ENCODE measurements around the gene RIPK1.
"Not testable (repeated sequence)": the region's sequence is repeated elsewhere in the genome, so short reads cannot be mapped to it uniquely, and the experiment has no call there.

RIPK1 gene

DNA sequence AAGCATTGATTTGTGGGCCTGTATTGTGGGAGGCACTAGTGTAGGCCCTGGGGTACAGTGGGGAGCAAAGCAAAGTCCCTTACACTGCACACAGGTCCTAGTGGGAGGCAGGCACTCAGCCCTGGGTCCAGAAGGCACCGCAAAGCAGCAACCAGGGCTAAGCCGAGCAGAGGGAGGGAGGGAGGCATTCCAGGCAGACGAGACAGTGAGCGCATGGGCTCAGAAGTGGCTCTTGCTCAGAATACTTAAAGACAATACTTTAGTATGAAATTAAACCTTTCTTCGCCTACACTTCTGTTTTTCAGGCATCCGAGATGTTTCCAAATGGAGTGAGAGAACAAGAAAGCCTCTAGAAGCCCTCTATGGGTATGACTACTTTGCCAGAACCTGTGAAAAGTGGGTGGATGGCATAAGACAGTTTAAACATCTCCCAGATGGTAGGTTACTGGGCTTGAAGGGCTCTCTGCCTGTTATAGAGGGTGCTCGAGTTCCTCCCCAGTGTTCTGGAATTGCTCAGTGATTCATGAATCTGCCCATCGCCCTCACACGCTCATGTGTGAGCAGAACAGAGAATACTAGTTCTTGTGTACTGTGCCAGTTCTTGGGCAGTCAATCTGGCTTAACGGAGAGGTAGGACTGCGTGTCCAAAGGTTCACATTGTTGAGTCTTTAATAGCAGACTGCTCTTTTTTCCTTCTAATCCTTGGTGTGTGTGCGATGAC is 68.9 kb downstream of the RIPK1 start:
- DNase-seq, result no peak

DNA sequence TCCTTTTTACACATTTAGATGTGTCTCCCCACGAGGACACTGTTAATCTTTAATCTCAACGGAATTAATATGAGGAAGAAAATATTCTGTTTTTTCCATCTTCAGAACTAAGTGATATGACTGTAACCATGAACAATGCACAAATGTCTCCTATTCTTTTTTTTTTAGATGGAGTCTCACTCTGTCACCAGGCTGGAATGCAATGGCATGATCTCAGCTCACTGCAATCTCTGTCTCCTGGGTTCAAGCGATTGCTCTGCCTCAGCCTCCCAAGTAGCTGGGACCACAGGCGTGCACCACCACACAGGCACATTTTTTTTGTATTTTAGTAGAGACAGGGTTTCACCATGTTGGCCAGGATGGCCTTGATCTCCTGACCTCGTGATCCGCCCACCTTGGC is 69.6 kb downstream of the RIPK1 start:
- not testable (repeated sequence) for DNase-seq

DNA sequence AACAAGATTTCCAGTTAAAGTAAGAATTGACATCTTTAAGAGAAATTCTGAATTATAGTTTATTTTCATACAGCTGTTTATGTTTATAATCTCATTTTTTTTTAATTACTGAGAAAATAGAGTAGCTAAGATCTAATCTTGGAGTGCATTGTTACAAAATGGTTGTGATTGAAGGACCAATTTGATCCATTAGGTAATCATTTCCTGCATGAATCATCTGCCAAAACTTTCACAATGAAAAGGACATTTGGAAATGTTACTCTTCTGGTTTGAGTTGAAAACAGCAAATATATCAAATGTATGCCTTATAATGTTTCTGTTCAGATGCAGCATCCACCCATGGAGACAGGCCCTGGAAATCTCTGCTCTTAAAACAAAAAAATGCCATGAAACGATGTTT is 70.0 kb downstream of the RIPK1 start:
- no peak for DNase-seq

DNA sequence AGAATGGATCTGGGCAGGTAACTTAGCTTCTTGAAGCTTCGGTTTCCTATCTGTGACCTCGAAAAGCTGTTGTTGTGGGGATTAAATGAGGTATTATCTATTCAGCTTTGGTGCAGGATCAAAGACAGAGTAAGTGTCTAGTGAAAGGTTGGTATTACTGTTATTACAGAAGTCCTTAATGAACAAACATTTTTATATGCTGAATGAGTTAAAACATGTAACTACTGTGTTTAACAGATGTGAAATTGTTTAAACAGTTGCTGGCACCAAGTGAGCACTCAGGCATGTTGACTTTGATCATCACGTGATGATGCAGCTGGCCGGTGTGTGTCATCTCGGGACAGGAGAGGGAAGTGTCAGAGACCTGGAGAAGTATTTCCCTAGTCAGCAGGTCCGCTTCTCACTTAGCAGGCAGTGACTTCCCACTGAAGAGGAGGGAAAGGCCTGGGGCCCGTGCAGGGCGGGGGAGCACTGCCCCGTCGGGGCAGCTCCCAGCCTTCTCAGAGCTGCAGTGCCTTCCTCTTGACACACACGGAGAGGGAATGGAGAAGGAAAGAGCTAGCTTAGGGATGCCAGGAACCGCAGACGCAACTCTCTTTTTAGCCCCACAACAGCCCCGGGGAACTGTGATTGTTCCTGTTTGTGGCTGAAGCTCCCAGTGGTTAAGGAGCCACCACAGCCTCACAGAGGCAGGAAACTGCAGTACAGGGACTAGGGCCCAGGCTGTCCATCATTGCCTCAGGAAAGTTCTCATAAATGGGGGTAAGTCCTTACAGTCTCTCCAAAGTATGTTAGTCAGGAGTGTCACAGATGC is 71.0 kb downstream of the RIPK1 start:
- DNase-seq, result no peak

DNA sequence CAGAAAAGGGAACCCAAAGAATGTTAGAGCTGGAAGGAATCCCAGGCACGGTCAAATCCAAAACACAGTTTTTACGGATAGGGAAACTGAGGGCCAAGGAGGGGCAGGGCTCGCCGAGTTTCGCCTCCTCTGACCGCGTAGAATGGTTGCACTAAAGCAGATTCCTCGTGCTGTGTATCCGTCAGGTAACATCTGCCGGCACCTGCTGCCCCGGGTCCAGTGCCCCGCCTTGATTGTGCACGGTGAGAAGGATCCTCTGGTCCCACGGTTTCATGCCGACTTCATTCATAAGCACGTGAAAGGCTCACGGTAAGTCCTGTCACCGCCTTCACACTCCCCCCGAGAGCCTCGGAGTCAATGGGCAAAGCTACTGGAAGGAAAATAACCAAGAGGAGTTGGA is 71.9 kb downstream of the RIPK1 start:
- DNase-seq, result no peak

DNA sequence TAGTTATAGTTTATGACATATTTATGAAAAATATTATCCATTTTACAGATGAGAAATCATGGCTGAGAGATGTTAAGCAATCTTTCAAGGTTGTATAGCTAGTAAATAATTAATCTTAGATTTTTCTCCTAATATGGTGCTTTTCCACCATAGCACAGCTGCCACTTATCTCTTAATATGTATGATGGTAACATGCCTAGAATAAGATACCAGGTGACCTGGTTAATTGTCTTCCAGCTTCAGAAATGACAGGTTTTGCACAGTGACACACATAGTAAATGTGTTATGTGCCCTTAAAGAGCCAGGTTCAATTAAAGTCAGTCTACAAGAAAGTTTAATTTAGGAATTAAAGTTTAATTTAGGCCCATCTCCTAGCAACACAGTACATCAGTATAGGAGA is 74.2 kb downstream of the RIPK1 start:
- no peak for DNase-seq

DNA sequence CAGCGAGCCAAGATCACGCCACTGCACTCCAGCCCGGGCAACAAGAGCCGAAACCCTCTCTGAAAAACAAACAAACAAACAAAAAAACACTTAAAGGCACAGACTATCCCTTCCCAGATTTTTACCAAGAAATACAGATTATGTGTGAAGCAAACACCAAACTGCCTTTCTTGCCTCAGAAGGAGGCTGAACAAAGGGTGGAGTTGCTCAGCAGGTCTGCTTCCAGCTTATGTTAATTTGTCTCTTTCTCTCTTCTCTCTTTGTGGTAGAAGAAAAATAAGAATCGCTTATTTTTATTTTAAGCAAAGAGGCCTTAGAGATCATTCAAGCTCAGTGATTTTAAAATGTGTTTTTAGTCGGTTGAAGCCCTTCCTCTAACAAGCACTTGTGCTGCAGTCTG is 74.9 kb downstream of the RIPK1 start:
- no peak for DNase-seq

DNA sequence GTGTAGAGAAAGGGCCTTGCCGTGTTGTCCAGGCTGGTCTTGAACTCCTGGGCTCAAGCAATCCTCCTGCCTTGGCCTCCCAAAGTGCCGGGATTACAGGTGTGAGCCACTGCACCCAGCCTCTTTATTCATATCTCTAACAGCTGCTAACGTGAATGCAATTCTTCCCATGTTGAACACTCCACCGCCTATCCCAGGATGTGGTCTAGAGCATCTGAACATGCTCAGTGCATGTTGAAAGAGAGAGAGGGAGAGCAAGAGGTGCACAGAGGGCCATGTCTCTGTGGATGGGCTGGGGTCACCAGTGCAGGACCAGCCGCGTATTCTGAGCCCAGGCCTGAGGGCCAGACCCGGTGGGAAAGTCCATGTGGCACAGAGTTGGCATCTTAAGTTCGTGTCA is 76.3 kb downstream of the RIPK1 start:
- DNase-seq, result no peak

DNA sequence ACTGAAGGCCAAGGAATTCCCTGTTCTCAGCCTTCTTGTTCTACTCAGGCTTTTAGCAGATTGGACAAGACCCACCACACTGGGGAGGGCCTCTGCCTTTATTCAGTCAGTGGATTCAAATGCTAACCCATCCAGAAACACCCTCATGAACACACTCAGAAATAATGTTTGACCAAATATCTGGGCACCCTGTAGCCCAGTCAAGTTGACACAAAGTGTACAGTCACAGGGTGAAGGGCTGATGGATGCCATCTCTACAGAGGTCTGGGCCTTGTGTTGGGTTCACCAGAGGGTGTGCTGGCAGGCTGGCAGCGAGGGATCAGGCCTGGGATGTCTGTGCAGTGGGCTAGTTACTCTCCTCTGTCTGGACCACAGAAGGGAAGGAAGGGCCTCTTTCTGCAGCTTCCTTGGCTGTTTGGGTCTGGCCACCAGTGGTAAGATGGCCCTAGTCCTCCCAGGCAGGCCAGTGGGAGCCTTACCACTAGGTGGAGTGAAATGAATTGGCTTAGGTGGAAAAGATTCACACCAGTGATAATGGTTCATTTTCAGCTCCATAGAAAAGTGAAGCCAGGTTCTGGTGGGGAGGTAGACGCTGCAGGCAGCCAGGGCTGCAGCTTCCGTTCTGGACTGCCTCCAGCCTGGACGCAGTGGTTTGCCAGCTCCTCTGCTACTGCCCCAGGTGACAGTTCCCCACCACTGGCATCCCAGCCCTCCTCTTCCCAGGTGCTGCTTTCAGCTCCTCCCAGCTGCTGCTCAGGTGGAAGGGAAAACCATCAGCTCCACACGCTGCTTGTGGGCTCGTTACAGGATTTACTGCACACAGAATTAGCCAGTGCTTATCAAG is 79.8 kb downstream of the RIPK1 start:
- DNase-seq, result no peak

DNA sequence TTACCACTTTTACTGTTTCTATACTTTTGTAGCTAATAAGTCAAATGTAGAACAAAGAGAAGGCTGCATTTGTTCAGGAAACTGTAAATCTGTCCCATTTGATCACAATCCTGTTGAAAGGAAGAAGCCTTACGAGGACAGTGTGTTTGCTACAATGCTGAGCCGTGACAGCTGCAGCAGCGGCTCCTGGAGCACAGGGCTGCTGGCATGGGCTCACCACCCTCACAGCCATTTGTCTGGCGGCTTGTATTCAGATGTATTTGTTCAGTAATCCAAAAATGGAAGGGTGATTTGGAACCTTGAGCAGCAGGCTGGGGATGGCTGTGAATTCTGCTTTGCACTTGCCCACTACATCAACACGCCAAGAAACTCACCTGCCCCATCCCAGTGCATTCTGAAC is 83.4 kb downstream of the RIPK1 start:
- no peak for DNase-seq

DNA sequence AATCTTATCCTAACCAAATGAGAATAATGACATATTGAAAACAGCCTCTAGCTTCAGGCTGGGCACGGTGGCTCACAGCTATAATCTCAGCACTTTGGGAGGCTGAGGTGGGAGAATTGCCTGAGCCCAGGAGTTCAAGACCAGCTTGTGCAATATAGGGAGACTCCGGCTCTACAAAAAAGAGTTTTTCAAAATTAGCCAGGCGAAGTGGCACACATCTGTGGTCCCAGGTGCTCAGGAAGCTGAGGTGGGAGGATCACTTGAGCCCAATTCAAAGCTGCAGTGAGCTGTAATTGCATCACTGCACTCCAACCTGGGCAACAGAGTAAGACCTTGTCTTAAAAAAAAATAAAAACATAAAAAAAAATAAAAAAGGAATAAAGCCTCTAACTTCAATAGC is 84.4 kb downstream of the RIPK1 start:
- DNase-seq, result no peak

DNA sequence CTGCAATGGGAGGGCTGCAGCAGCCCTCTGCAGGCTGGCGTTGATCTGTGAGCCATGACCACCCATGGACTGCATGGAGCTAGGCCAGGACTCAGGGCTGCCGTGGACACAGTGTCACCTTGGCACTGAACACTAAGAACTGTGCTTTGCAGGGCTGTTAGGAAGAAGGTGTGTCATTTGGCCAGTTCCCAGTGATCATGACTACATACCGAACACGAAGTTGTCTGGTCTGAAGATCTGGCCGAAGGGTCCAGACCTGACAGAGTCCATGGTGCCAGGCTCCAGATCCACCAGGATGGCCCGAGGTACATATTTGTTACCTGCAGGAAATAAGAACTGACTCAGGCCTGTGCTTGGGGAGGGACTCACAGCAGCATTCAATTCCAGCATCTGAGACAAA is 87.1 kb downstream of the RIPK1 start:
- not testable (repeated sequence) for DNase-seq

DNA sequence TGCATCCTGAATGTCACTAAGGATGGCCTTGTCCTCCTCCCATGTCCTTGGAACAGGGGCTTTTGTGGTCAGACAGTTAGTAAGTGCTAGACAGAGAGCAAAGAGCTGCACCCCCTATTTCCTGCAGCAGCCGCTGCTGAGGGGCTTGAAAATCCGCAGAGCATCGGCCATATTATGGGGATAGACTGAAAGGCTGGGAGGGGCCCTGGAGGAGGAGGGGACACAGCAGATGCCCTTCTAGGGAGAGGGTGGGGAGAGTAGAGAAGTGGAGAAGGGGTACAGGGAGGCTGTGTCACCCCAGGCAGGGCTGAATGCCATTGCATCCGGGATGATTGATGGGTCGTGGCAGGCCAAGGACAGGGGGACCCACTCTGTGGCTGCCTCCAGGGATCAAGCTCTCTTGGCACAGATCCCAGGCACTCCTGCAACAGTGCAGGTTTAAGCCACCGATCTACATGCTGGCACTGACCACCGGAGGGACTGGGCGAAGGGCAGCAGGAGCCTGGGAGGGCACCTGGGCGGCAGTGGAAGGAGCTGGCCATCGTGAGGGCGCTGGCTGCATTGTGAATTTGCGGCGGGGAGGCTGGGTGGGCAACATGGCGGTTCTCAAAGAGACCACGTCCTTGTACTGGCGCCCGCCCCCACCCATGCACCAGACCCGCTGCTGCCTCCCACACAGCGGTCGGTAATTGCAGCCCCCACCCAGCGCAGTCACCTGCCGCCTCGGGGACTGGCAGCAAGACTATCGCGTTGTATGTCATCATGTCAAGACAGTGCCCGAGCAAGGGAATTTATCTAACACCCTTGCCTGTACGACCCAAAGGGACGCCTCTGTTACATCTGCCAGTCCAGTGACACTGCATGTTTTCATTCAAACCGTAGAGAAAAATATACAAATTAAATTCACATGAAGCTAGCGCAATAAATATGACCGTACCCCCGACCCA is 88.2 kb downstream of the RIPK1 start:
- not testable (repeated sequence) for DNase-seq

DNA sequence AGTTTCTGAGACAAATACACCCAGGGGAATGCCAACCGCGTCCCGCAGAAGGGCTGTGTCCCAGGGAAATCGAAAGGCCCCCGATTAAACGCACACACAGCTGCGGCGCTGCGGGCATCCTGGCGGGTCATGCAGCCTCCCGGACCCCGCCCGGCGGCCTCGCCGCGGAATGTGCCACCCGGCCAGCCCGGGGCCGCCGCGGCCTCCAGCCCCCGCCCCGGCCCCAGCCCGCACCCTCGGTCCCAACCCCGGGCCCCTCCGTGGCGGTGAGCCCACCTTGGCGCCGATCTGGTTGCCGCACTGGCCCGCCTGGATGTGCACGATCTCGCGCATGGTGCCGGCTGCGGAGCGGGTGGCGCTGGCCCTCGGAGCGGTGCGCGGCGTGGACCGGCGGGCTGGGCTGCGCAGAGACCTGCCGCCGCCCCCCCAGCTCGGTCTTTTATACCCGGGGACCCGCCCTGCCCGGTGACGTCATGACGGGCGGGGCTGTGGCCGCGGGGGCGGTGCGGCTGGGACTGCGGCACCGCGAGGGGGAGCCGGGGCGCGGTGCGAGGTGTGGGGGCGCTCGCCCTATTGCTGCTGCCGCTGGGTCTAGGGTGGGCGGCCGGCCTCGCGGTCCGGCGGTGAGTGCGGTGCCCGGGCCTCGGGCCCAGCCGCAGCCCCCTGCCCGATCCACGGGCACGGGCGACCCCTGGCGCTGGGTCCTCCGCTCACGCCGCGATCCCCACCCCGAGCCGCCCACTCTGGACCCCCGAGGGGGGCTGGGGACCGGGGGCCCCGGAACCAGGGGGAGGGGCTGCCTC is 89.0 kb downstream of the RIPK1 start, which contains the start of gene TUBB2A:
TSS of gene TUBB2A (minus strand) at position 414 of the 803 bp plus-strand sequence. CDS start at position 333, 81 bp downstream.
- peak; percentile 85 for DNase-seq

DNA sequence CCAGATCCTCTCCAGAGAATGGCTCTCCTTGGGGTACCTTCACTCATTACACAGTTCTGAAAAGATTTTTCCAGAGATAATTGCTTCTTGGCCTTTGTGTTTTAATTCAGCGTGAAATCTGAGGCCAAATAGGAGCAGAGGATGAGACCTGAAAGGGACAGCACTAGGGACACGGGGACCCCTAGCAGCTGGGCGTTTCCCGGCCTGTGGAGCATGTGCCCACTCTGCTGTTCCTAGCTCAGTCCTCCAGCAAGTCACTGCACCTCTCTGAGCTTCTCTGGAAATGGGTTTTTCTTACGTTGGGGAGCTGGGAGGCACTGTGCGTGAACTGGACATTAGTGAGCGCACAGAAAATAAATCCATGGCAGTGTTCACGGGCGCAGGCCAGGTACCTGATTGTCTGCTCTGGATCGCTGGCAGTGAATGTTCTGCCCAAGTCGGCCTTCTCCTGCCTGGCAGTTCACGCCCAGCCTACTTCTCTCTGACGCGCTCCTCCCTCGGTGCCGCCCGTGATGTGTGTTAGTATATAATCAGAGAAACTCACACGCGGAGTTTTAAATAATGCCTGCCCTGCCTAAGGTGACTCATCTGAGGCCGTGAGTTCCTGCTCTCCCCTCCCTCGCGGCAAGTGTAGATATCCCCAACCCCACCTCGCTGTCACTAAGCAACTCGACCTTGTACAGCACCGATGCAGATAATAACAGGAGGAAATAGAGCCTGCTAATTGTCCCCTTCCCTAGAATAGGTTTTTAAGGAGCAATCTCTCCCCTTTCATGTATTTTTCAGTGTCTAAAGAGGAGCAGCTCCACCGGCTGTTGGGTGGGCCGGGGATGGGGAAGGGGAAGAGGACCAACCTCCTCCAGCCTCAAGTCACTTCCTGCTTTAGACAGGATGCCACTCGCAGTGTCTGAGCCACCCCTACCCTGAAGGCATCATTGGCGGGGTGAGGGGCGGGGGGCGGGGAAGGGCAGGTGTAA is 91.8 kb downstream of the RIPK1 start:
- DNase-seq, result peak; percentile 32

DNA sequence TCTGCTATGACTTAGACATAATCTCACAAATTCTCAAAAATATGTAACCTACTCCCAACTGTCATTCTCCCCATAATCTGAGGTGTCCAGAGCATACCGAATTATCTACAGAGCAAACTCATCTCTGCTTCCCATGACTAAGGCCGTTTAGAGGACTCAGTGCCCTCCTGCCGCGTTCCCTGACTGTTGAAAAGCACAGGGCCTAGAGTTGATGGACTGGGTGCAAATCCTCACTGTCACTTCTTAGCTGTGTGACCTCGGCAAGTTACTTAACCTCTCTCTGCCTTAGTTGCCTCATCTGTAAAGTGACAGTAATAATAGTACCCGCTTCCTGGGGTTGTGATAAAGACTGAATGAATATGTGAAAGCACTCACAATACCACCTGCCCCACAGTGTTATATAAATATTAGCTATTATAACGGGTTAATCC is 93.8 kb downstream of the RIPK1 start:
- DNase-seq, result peak; percentile 48

DNA sequence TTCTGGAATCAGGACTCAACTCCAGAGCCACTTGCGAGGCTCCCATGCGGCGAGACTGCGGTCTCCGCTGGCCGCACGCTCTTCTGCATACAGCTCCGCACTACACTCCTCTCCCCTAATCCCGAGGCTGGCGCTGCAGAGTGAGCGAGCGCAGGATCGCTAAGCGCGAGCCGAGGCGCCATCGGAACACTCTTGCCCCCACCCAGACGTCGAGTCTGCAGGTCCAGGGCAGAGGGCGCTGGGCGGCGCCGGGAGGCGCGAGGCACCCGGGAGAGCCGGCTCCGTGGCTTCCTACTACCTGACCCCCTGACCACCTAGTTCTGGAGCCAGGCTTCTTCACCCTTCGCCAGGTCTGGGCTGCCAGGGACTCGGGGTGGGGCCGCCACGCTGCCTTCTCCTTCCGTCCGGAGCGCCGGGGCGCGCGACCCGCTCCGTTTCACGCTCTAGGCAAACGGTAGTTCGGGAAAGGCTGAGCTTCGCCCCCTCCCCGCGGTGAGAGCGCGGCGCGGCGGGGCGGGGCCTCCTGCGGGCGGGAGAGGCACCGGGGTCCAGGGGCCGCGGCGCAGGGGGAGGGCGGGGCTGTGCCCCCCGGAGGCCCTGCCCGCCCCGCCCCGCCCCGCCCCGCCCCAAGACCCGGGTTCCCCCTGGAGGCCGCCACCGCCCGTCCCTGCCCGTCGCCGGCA is 94.4 kb downstream of the RIPK1 start:
- DNase-seq, result peak; percentile 54

DNA sequence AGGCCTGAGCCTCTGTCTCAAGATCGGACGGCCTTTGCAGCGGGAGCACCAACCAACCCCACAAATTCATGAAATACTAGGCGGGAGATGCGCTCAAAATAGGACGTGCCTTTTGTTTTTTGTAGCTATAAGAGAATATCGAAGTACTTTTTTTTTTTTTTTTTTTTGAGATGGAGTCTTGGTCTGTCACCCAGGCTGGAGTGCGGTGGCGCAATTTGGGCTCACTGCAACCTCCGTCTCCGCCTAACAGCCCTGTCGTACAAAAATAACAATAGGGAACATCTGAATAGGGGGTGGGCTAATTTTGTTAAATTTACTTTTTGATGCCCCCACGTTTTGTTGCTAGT is 94.9 kb downstream of the RIPK1 start:
- no peak for DNase-seq

DNA sequence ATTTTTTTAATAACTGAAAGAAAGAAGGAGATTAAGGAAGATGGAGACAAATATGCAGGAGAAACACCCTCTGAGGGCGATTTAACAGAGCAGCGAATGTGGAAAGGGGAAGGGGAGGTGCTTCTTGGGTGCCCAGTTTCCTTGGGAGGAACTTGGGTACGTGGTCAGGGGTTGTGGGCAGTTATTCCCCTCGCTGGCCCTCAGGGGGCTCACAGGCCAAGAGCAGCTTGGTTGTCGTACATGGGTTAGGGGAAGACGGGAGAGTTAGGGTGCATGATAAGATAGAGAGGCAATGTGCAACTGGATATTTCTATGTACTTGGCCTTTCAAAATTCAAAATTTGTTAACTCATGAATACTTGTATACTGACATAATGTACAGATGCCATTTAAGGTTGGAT is 96.1 kb downstream of the RIPK1 start:
- no peak for DNase-seq

All from activated CD4-positive, alpha-beta T cell treated with anti-CD3 and anti-CD28 coated beads, Interleukin-2, Interleukin-6, amounts not matched to agents 100 ng/mL and 50 ng/mL, durations not matched to agents 16 hours and 8 hours (primary cell).